ENCODE measurements around the gene ACAP1.

DNA sequence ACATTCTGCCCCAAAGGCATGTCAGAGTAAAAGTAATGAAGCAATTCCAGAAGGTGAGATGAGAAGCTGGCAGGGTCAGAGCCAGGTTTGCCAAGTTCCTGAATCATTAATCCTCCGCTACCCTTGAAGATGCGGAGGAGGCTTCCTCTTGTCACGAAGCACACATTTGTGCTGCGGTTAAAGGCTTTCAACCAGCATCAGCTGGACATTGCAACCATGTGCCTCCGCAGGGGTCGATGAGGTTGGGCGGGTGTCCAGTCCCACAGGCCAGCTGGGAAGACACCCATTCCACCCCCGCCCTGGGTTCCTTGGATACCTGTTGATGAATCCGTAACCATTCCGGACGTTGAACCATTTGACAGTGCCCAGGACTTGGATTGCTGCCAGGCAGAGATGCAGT lies 43.2 kb upstream of the ACAP1 start:
- TF ChIP-seq, protein P1, sequence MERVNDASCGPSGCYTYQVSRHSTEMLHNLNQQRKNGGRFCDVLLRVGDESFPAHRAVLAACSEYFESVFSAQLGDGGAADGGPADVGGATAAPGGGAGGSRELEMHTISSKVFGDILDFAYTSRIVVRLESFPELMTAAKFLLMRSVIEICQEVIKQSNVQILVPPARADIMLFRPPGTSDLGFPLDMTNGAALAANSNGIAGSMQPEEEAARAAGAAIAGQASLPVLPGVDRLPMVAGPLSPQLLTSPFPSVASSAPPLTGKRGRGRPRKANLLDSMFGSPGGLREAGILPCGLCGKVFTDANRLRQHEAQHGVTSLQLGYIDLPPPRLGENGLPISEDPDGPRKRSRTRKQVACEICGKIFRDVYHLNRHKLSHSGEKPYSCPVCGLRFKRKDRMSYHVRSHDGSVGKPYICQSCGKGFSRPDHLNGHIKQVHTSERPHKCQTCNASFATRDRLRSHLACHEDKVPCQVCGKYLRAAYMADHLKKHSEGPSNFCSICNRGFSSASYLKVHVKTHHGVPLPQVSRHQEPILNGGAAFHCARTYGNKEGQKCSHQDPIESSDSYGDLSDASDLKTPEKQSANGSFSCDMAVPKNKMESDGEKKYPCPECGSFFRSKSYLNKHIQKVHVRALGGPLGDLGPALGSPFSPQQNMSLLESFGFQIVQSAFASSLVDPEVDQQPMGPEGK (CRISPR knock-in tag; IDR thresholded peaks at IDR 0.05; ENCODE audit: borderline replicate concordance), result no peak
- TF ChIP-seq ISL1 (CRISPR knock-in tag; IDR thresholded peaks at IDR 0.05) (no peak), ARNTL (CRISPR knock-in tag; IDR thresholded peaks at IDR 0.05; ENCODE audit: borderline replicate concordance, low read depth) (no peak), TCF4 (CRISPR knock-in tag; IDR thresholded peaks at IDR 0.05; ENCODE audit: borderline replicate concordance) (no peak), CSDC2 (CRISPR knock-in tag; IDR thresholded peaks at IDR 0.05) (no peak), PPARA (CRISPR knock-in tag; IDR thresholded peaks at IDR 0.05; ENCODE audit: borderline replicate concordance) (no peak), TOX (CRISPR knock-in tag; IDR thresholded peaks at IDR 0.05; ENCODE audit: borderline replicate concordance) (no peak), ZNF70 (CRISPR knock-in tag; IDR thresholded peaks at IDR 0.05) (no peak), ZFP3 (CRISPR knock-in tag; IDR thresholded peaks at IDR 0.05) (no peak), BACH2 (CRISPR knock-in tag; IDR thresholded peaks at IDR 0.05; ENCODE audit: borderline replicate concordance) (no peak), GLIS3 (CRISPR knock-in tag; IDR thresholded peaks at IDR 0.05) (no peak), RARB (CRISPR knock-in tag; IDR thresholded peaks at IDR 0.05) (no peak)
- TF ChIP-seq, protein P2, sequence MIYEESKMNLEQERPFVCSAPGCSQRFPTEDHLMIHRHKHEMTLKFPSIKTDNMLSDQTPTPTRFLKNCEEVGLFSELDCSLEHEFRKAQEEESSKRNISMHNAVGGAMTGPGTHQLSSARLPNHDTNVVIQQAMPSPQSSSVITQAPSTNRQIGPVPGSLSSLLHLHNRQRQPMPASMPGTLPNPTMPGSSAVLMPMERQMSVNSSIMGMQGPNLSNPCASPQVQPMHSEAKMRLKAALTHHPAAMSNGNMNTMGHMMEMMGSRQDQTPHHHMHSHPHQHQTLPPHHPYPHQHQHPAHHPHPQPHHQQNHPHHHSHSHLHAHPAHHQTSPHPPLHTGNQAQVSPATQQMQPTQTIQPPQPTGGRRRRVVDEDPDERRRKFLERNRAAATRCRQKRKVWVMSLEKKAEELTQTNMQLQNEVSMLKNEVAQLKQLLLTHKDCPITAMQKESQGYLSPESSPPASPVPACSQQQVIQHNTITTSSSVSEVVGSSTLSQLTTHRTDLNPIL (CRISPR knock-in tag; IDR thresholded peaks at IDR 0.05; ENCODE audit: low read depth), result no peak
- TF ChIP-seq, protein P3, sequence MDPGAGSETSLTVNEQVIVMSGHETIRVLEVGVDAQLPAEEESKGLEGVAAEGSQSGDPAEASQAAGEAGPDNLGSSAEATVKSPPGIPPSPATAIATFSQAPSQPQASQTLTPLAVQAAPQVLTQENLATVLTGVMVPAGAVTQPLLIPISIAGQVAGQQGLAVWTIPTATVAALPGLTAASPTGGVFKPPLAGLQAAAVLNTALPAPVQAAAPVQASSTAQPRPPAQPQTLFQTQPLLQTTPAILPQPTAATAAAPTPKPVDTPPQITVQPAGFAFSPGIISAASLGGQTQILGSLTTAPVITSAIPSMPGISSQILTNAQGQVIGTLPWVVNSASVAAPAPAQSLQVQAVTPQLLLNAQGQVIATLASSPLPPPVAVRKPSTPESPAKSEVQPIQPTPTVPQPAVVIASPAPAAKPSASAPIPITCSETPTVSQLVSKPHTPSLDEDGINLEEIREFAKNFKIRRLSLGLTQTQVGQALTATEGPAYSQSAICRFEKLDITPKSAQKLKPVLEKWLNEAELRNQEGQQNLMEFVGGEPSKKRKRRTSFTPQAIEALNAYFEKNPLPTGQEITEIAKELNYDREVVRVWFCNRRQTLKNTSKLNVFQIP (CRISPR knock-in tag; IDR thresholded peaks at IDR 0.05; ENCODE audit: borderline replicate concordance, low read depth), result no peak

Data from SK-N-SH treated with all-trans-retinoic acid at 6 μM for 48 hours (cell line).